Vagina (tissue), 2 donors: ENCODE measurements around the gene ATP6V0E1.

Source experiments
- POLR2A ChIP-seq, 2 donors: fragments of 450-650 bp; IDR thresholded peaks; one replicate each; pipeline ENCODE4 v1.6.1; 2017; ENCODE audit warnings: antibody characterized with exemption in 2 of 2, mild to moderate bottlenecking in 2 of 2, moderate library complexity in 2 of 2
- TF ChIP-seq, protein P1 (sequence below), 3 experiments: fragments of 450-650 bp in 2 of 3; fragments of 200-600 bp in 1 of 3; sonication (generic) in 1 of 3; IDR thresholded peaks; one replicate each; pipeline ENCODE4 v1.5.1; 2017 to 2019; ENCODE audit warnings: antibody characterized with exemption in 3 of 3, mild to moderate bottlenecking in 2 of 3, moderate library complexity in 2 of 3

DNA sequence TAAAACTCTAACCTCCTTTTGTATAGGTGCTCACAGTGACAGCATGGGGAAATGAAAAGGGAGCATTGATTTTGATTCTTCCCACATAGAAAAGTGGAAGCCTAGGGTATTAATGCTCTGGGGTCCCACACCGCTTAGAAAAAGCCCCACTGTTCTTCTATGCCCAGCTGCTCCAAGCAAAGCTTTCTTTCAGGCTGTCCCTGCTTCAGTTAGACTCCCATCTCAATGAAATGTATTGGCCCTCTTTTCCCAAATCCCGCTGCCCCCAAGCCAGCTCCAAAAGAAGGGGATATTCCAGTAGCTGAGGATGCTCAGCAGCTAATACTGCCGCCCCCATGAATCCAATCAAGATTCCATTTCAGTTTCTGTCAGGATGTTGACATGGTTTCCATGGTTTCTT is 55.6 kb downstream of the ATP6V0E1 start:
- TF ChIP-seq, protein P1, sequence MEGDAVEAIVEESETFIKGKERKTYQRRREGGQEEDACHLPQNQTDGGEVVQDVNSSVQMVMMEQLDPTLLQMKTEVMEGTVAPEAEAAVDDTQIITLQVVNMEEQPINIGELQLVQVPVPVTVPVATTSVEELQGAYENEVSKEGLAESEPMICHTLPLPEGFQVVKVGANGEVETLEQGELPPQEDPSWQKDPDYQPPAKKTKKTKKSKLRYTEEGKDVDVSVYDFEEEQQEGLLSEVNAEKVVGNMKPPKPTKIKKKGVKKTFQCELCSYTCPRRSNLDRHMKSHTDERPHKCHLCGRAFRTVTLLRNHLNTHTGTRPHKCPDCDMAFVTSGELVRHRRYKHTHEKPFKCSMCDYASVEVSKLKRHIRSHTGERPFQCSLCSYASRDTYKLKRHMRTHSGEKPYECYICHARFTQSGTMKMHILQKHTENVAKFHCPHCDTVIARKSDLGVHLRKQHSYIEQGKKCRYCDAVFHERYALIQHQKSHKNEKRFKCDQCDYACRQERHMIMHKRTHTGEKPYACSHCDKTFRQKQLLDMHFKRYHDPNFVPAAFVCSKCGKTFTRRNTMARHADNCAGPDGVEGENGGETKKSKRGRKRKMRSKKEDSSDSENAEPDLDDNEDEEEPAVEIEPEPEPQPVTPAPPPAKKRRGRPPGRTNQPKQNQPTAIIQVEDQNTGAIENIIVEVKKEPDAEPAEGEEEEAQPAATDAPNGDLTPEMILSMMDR (IDR thresholded peaks at IDR 0.05), result no peak
- no peak for TF ChIP-seq POLR2A (IDR thresholded peaks at IDR 0.05)
